Gastroesophageal sphincter (tissue), 4 donors: ENCODE data around the gene ABLIM2. TPM values are rescaled to one million over a fixed set of nuclear protein-coding genes. Genes with fewer than 3 reads are reported as not detected.

Experiments
- ATAC-seq: fragments of 150-250 bp; one replicate; pipeline ENCODE4 v1.9.1; 2016; ENCODE audit warnings: mild to moderate bottlenecking, moderate library complexity
- H3K27ac ChIP-seq, 4 donors: fragments of 200-600 bp; sonication (generic) in 3 of 4; 1 replicate in 3 of 4; 2 replicates in 1 of 4; pipeline ENCODE4 v1.5.1; 2016 to 2019
- H3K27me3 ChIP-seq: fragments of 200-600 bp; sonication (generic); one replicate; pipeline ENCODE4 v1.5.1; 2019
- H3K36me3 ChIP-seq, 2 donors: fragments of 200-600 bp; sonication (generic); one replicate each; pipeline ENCODE4 v1.5.1; 2019; ENCODE audit warnings: control low read depth in 1 of 2
- H3K4me1 ChIP-seq, 3 donors: fragments of 200-600 bp; sonication (generic); 1 replicate in 2 of 3; 2 replicates in 1 of 3; pipeline ENCODE4 v1.5.1; 2016 to 2019; ENCODE audit warnings: control low read depth in 2 of 3
- H3K4me3 ChIP-seq, 2 donors: fragments of 200-600 bp; sonication (generic); one replicate each; pipeline ENCODE4 v1.5.1; 2019; ENCODE audit warnings: mild to moderate bottlenecking in 1 of 2, moderate library complexity in 1 of 2
- H3K9me3 ChIP-seq, 3 donors: fragments of 200-600 bp; sonication (generic); one replicate each; pipeline ENCODE4 v1.5.1; 2017 to 2019; ENCODE audit warnings: control low read depth in 2 of 3
- CTCF ChIP-seq, 4 experiments: fragments of 200-600 bp in 2 of 4; fragments of 450-650 bp in 2 of 4; sonication (generic) in 1 of 4; IDR thresholded peaks; one replicate each; pipeline ENCODE4 v1.5.1; 2017 to 2019; ENCODE audit warnings: antibody characterized with exemption in 4 of 4, mild to moderate bottlenecking in 2 of 4, moderate library complexity in 2 of 4
- EP300 ChIP-seq: sonication (generic); formaldehyde crosslinking; IDR thresholded peaks from one replicate; pipeline ENCODE4 v1.6.1; 2017; ENCODE audit warnings: antibody characterized with exemption, mild to moderate bottlenecking
- POLR2A ChIP-seq, 2 donors: fragments of 450-650 bp; IDR thresholded peaks; one replicate each; pipeline ENCODE4 v1.6.1; 2017; ENCODE audit warnings: antibody characterized with exemption in 2 of 2, mild to moderate bottlenecking in 2 of 2, moderate library complexity in 1 of 2
- POLR2AphosphoS5 ChIP-seq: sonication (generic); formaldehyde crosslinking; IDR thresholded peaks from one replicate; pipeline ENCODE4 v1.6.1; 2017; ENCODE audit warnings: antibody characterized with exemption
- WGBS, 2 donors: methylation state at CpG; one replicate each; pipeline ENCODE4 v1.1.5; 2018; ENCODE audit warnings: low coverage in 1 of 2; 5-methylcytosine and 5-hydroxymethylcytosine counted together
- total RNA-seq, 4 donors: library from RNA; depleted of rRNA; stranded (reverse); fragments of >200 nt; gene quantifications; one replicate each; pipeline ENCODE4 v1.1.0, GENCODE V29; 2016

Gene ABLIM2
- total RNA-seq, 4 donors from 2014 or later, result 5.0 to 13.5 (median 8.0) TPM

- TF ChIP-seq POLR2A (IDR thresholded peaks at IDR 0.05), result no peak
- TF ChIP-seq EP300, result no peak
- WGBS, 2 donors, result 83% methylated on average over 2 of the region's 8 CpGs; no CpG with 5 or more reads in 1 of the 2 donors
- H3K36me3 ChIP-seq, result peaks cover 0 to 20% of the 10 kb centered on the region in 2 donors
- H3K27ac ChIP-seq, result no peak overlapping the region
- H3K9me3 ChIP-seq, result peaks cover 0 to 5% (median 0%) of the 10 kb centered on the region in 3 donors
- no peaks in the 10 kb centered on the region for H3K27me3 ChIP-seq
- H3K4me3 ChIP-seq, result no peak overlapping the region
- no peaks in the 10 kb centered on the region for H3K4me1 ChIP-seq
- ATAC-seq, result no peak
Observed at GRCh38 chr4:7999695-8000094, 158.9 kb downstream of the ABLIM2 start.

- no peak overlapping the region for H3K4me3 ChIP-seq
- peaks cover 0 to 5% (median 0%) of the 10 kb centered on the region in 3 donors for H3K9me3 ChIP-seq
- no peak overlapping the region for H3K27ac ChIP-seq
- no peaks in the 10 kb centered on the region for H3K27me3 ChIP-seq
- TF ChIP-seq POLR2AphosphoS5 (no peak), POLR2A (IDR thresholded peaks at IDR 0.05) (no peak), CTCF (IDR thresholded peaks at IDR 0.05) (no peak), EP300 (no peak)
- H3K36me3 ChIP-seq, result peaks cover 0 to 15% of the 10 kb centered on the region in 2 donors
- no peaks in the 10 kb centered on the region for H3K4me1 ChIP-seq
- WGBS, 2 donors, result 93 to 94% methylated on average over 5 to 7 of the region's 7 CpGs
- ATAC-seq, result no peak
Observed at GRCh38 chr4:7999279-7999678, 159.3 kb downstream of the ABLIM2 start.

- Histone ChIP-seq H3K9me3 (peaks cover 0 to 5% (median 0%) of the 10 kb centered on the region in 3 donors), H3K4me3 (no peak overlapping the region), H3K27ac (no peak overlapping the region), H3K36me3 (peaks cover 0 to 10% of the 10 kb centered on the region in 2 donors), H3K27me3 (no peaks in the 10 kb centered on the region), H3K4me1 (no peaks in the 10 kb centered on the region)
- ATAC-seq, result no peak
- 100% methylated on average over 1 of the region's 8 CpGs; no CpG with 5 or more reads in 1 of the 2 donors for WGBS, 2 donors
- TF ChIP-seq POLR2AphosphoS5, result no peak
- no peak for TF ChIP-seq EP300
- no peak for TF ChIP-seq CTCF (IDR thresholded peaks at IDR 0.05)
Observed at GRCh38 chr4:7998447-7998846, 160.2 kb downstream of the ABLIM2 start.

- no peak for ATAC-seq
- no CpG with 5 or more reads among the region's 6 CpGs for WGBS, 2 donors
Observed at GRCh38 chr4:7995866-7996265, 162.7 kb downstream of the ABLIM2 start.

GRCh38 chr4:7995135-7995534 lies 163.5 kb downstream of the ABLIM2 start:
- peaks cover 0 to 11% of the 10 kb centered on the region in 2 donors for H3K36me3 ChIP-seq
- peaks cover 0 to 5% (median 0%) of the 10 kb centered on the region in 3 donors for H3K9me3 ChIP-seq
- no peak for ATAC-seq
- no peak for TF ChIP-seq EP300
- no peak for TF ChIP-seq CTCF (IDR thresholded peaks at IDR 0.05)
- TF ChIP-seq POLR2AphosphoS5, result no peak
- TF ChIP-seq POLR2A (IDR thresholded peaks at IDR 0.05), result no peak
- H3K27ac ChIP-seq, result no peak overlapping the region
- H3K4me3 ChIP-seq, result no peak overlapping the region
- 90 to 100% methylated on average over 1 to 2 of the region's 7 CpGs for WGBS, 2 donors
- no peaks in the 10 kb centered on the region for H3K4me1 ChIP-seq
- H3K27me3 ChIP-seq, result no peaks in the 10 kb centered on the region

More at GRCh38 chr4:7995866-7996265, 162.7 kb downstream of the ABLIM2 start:
- Histone ChIP-seq H3K27me3 (no peaks in the 10 kb centered on the region), H3K36me3 (peaks cover 0 to 14% of the 10 kb centered on the region in 2 donors), H3K9me3 (peaks cover 0 to 5% (median 0%) of the 10 kb centered on the region in 3 donors), H3K4me3 (no peak overlapping the region), H3K4me1 (no peaks in the 10 kb centered on the region), H3K27ac (no peak overlapping the region)
- TF ChIP-seq CTCF (IDR thresholded peaks at IDR 0.05), result no peak
- no peak for TF ChIP-seq POLR2AphosphoS5
- TF ChIP-seq EP300, result no peak
- no peak for TF ChIP-seq POLR2A (IDR thresholded peaks at IDR 0.05)
